A549 treated with ZK216348 at 1 μM for 4 hours (cell line): ENCODE data around the gene ADCY6. TPM values are rescaled to one million over a fixed set of nuclear protein-coding genes. Genes with fewer than 3 reads are reported as not detected.

Source experiments
- total RNA-seq: library from RNA; stranded (reverse); fragments of 200-300 nt; extraction: Qiagen RNA extraction; gene quantifications from 5 replicates; pipeline ENCODE4 v1.2.3, GENCODE V29; 2022; ENCODE audit warnings: low read depth

The ADCY6 gene
- total RNA-seq = 7.9 to 18.4 TPM (median 15.1 TPM) in 5 replicates

GRCh38 chr12:48788854-48789775 lies at the start of gene ADCY6:
Gene ADCY6, minus strand, starts transcription at chr12:48789089. Its CDS starts 5,655 bp downstream, at chr12:48783434.

GRCh38 chr12:48817873-48818830 lies 29.3 kb upstream of the ADCY6 start, which contains the start of gene CACNB3:
Gene CACNB3, plus strand, starts transcription at chr12:48818496. Its CDS starts 434 bp downstream, at chr12:48818930.

DNA sequence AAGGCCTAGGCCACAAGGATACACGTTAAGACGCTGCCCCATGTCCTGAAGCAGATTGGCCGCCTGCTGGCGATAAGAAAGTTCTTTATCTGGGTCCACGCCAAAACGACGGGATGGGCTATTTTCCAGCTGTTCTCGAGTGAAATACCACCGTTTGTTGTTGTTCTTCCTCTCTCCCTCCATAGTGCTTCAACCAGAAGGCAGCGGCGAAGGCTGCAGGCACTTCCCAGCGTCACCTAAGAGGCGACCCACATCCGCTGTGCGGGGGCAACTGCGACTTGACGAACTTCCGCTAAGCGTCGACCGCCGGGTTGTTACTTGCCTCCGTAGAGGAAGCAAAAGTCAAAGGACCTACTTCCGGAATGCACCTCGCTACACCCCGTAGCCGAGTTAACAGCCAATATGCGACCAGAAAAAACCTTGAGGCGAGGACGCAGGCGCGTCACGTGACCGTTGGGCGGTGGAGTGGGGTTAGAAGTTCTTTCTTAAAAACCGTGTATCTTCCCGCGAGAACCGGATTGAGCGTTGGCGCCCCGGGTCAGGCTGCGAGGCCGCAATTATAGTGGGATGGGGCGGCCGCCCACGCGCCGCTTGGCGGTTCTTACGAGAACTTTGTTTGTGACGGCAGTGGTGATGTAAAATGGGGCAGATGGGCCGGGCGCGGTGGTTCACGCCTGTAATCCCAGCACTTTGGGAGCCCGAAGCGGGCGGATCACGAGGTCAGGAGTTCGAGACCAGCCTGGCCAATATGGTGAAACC lies 72.2 kb downstream of the ADCY6 start, which contains the start of gene CCNT1:
TSS of gene CCNT1 (minus strand) at position 215 of the 759 bp plus-strand sequence. CDS start at position 183, 32 bp downstream.

Other genes starting within 250 kb of the ADCY6 start
- gene LALBA, start 219.0 kb downstream of the ADCY6 start, total RNA-seq = not detected in 5 replicates
- 30.4 to 45.9 TPM (median 36.6 TPM) in 5 replicates for gene KANSL2, start 106.9 kb downstream of the ADCY6 start, total RNA-seq
- 8.8 to 16.7 TPM (median 13.5 TPM) in 5 replicates for gene CCNT1, start 72.4 kb downstream of the ADCY6 start, total RNA-seq
- gene CACNB3, start 29.4 kb upstream of the ADCY6 start, total RNA-seq = 26.1 to 47.3 TPM (median 37.4 TPM) in 5 replicates
- gene DDX23, start 63.1 kb upstream of the ADCY6 start, total RNA-seq = 87.9 to 92.3 TPM (median 89.1 TPM) in 5 replicates
- 7.4 to 10.7 TPM (median 8.7 TPM) in 5 replicates for gene RND1, start 76.8 kb upstream of the ADCY6 start, total RNA-seq
- 53.2 to 60.0 TPM (median 56.4 TPM) in 5 replicates for gene FKBP11, start 136.4 kb upstream of the ADCY6 start, total RNA-seq
- gene ARF3, start 168.4 kb upstream of the ADCY6 start, total RNA-seq = 136 to 160 TPM (median 157 TPM) in 5 replicates
- gene WNT10B, start 182.6 kb upstream of the ADCY6 start, total RNA-seq = 1.6 to 2.8 TPM (median 2.0 TPM) in 5 replicates
- 0.13 to 0.20 TPM in 2 of 5 replicates, not detected in the others for gene WNT1, start 189.2 kb upstream of the ADCY6 start, total RNA-seq
- 0.40 to 0.81 TPM (median 0.70 TPM) in 5 replicates for gene DDN, start 210.3 kb upstream of the ADCY6 start, total RNA-seq
- 40.2 to 47.4 TPM (median 41.6 TPM) in 5 replicates for gene PRKAG1, start 229.7 kb upstream of the ADCY6 start, total RNA-seq